GM20431 (cell line): ENCODE results near the gene GNG7.
"Not testable (repeated sequence)": the region's sequence is repeated elsewhere in the genome, so short reads cannot be mapped to it uniquely, and the experiment has no call there.

Source experiments
- in situ Hi-C: fragments of 300-500 bp; cut with MseI, MboI; formaldehyde crosslinking; loops from one replicate; pipeline ENCODE4 v1.15.0; 2020; ENCODE audit warnings: low sequenced_read_pairs; ENCODE audit not compliant: unreplicated experiment

The GNG7 gene

GRCh38 chr19:2679439-2679838 lies 23.1 kb downstream of the GNG7 start:
- in situ Hi-C loops: no loop called here

- in situ Hi-C loops: not testable (repeated sequence)
Measured at GRCh38 chr19:2678948-2679347, 23.5 kb downstream of the GNG7 start.

- in situ Hi-C loops: no loop called here
Measured at GRCh38 chr19:2678044-2678671, 24.3 kb downstream of the GNG7 start.

GRCh38 chr19:2676823-2677222 lies 25.7 kb downstream of the GNG7 start:
- in situ Hi-C loops: no loop called here

- in situ Hi-C loops: no loop called here
Measured at GRCh38 chr19:2675892-2676291, 26.6 kb downstream of the GNG7 start.

- in situ Hi-C loops: no loop called here
Measured at GRCh38 chr19:2670217-2670616, 32.3 kb downstream of the GNG7 start.

- in situ Hi-C loops: loop anchor here (10.0 kb wide), 1 partner anchor 87 kb away; no protein-coding TSS in a partner anchor
Measured at GRCh38 chr19:2668175-2668763, 34.2 kb downstream of the GNG7 start.

- in situ Hi-C loops: loop anchor here (10.0 kb wide), 1 partner anchor 87 kb away; no protein-coding TSS in a partner anchor
Measured at GRCh38 chr19:2667349-2667748, 35.1 kb downstream of the GNG7 start.

GRCh38 chr19:2666344-2666994 lies 36.0 kb downstream of the GNG7 start:
- in situ Hi-C loops: loop anchor here (10.0 kb wide), 1 partner anchor 88 kb away; no protein-coding TSS in a partner anchor

- in situ Hi-C loops: loop anchor here (10.0 kb wide), 1 partner anchor 90 kb away; no protein-coding TSS in a partner anchor
Measured at GRCh38 chr19:2665103-2665502, 37.4 kb downstream of the GNG7 start.

- in situ Hi-C loops: loop anchor here (10.0 kb wide), 1 partner anchor 91 kb away; no protein-coding TSS in a partner anchor
Measured at GRCh38 chr19:2663920-2664571, 38.4 kb downstream of the GNG7 start.

- in situ Hi-C loops: loop anchor here (10.0 kb wide), 1 partner anchor 93 kb away; no protein-coding TSS in a partner anchor
Measured at GRCh38 chr19:2661615-2662014, 40.9 kb downstream of the GNG7 start.

- in situ Hi-C loops: loop anchor here (10.0 kb wide), 1 partner anchor 95 kb away; no protein-coding TSS in a partner anchor
Measured at GRCh38 chr19:2659856-2660432, 42.5 kb downstream of the GNG7 start.

GRCh38 chr19:2656533-2656932 lies 46.0 kb downstream of the GNG7 start:
- in situ Hi-C loops: no loop called here

- in situ Hi-C loops: no loop called here
Measured at GRCh38 chr19:2653710-2654707, 48.5 kb downstream of the GNG7 start.

- in situ Hi-C loops: no loop called here
Measured at GRCh38 chr19:2653218-2653617, 49.3 kb downstream of the GNG7 start.

GRCh38 chr19:2652504-2653099 lies 49.9 kb downstream of the GNG7 start:
- in situ Hi-C loops: no loop called here

GRCh38 chr19:2651002-2651733 lies 51.3 kb downstream of the GNG7 start:
- in situ Hi-C loops: not testable (repeated sequence)
